ENCODE results near the gene STPG4.

The STPG4 gene

DNA sequence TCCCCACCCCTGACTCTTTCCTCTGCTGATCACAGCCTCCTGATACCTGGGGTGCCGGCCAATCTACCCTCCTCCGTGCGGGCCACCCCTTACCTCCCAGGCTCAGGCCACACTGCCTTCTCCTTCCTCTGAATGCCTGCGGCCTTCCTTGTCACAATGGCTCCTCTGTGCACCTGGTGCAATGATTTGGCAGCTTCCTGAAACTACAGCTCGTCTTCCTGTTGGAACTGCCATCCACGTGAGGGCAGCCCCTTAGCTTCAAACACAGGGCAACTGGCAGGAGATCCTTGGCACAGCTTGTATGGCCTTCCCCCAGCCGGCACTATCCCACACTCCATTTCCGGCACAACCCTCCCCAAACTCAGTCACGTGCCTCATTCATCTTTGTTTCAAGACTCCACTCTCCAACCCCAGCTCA lies 69.0 kb downstream of the STPG4 start:
- DNase-seq, result no peak

DNA sequence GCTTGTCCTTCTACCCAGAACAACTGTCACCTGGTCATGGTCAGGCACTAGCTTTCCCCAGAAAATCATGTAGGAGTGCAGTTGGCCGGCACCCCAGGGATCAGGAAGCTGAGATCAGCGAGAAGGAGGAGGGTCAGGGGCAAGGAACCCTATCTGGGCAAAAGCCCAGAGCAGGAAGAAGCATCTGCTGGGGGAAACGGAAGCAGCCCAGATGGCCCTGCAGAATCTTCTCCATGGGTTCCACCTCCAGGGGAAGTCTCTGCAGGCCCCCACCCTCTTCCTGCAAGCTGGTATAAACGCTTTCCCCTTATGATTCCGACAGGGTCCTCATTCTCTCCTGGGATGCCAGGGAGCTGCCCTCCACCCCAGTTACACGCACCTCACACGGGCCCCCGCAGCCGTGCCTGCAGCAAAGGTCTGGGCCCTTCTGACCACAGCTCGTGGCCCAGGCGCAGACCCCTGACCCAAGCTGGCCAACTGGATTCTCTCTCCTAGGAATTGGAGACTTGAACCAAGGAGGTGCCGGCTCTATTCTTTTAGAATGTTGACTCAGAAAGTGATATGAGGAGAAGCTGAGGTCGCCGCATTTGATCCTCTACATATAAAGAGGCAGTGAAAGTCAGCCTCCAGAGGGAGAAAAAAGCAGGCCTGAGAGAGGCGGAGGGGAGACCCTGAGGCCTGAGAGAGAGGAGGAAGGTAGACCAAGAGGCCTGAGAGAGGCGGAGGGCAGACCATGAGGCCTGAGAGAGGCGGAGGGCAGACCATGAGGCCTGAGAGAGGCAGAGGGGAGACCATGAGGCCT lies 71.0 kb downstream of the STPG4 start:
- no peak for DNase-seq

DNA sequence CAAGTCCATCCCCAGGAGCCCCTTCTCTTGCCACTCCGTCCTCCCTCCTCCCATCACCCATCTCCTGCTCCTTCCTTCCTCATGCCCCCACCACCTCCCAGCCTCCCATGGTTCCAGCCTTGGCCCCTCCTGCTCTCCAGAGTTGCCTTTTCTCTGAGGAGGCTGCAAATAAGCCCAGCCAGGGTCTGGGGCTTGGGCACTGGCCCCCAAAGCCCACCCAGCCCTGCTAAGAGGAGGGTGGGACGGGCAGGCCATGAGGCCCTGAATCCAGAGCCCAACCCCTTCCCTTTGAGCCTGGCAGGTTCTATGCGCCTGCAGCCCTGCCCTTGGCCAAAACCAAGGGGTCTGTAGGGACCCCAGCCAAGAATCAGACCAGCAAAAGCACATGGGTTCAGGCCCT lies 71.6 kb downstream of the STPG4 start:
- DNase-seq, result no peak

DNA sequence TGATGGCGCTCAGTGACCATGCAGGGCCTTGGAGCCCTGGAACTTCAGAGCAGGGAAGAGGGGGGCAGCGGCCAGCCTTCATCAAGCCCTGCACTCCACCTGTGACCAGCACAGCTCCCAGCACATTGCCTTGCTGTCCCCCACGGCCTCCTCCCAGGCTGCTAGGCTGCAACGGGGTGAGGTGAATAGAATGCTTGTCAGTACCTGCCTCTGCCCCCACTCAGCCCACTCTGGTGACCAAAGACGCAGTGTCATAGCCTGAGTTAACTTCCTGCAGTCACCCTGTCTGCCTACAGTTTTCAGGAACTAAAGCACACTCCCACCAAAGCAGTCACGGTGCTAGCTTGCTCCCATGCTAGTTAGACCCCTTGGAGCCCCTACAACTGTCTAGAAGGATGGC lies 72.1 kb downstream of the STPG4 start:
- DNase-seq, result no peak

DNA sequence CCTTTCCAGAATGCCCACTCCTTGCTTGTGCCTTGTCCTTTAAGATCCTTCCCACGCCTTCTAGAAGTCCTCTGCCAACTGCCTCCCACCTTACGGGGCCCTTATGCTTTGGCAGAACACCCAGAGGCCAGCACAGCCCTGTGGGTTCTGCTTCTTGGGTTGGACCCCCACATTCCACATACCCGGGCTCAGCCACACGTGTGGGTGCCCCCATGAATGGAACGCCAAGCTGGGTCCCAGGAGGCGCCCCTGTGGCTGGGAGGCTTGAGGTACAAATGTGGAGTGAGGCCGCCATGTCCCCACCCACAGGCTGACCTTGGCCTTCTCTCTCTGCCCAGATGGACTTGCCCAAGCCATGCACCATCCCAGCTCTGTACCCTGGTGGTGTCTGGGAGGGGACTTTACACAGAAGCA lies 74.2 kb downstream of the STPG4 start:
- DNase-seq, result no peak

DNA sequence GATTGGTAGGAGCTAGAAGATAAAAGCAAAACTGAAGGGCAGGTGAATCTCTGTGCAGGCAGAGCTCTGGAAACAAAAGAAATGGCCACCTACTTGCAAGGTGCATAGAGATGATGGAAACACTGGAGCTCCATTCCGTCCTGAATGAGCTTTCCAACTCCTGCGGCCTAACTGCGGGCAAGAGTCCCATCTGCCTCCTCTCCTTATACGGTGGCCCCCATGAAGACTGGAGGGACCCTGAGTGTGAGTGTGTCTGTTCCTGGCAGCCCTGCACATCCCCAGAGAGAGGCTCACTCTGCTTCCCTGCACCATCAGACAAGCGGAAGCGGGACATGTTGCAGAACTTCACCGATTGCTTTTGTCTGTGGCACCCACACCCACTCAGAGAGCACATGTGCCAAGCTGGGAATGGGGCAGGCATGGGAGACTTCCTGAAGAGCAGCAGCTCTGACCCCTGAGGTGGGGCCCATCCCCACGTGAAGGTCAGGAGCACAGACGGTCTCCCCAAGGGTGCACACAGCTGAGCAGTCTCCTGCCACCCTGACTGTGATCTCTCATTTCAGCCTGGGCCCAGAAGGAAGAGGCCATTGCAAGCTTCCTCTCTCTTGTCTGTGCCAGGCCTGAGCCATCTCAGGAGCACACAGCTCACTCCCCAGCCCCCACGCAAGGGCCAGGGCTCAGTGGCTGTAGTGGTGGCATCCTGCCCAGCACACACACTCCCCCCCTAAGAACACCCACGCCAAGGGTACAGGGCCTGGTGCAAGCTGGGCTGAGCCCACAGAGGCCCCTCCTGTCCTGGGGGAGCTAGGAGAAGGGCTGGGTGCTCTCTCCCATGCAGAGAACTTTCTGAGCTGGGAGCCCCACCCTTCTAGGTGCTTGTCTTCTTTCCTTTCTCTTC lies 75.3 kb downstream of the STPG4 start:
- no peak for DNase-seq

DNA sequence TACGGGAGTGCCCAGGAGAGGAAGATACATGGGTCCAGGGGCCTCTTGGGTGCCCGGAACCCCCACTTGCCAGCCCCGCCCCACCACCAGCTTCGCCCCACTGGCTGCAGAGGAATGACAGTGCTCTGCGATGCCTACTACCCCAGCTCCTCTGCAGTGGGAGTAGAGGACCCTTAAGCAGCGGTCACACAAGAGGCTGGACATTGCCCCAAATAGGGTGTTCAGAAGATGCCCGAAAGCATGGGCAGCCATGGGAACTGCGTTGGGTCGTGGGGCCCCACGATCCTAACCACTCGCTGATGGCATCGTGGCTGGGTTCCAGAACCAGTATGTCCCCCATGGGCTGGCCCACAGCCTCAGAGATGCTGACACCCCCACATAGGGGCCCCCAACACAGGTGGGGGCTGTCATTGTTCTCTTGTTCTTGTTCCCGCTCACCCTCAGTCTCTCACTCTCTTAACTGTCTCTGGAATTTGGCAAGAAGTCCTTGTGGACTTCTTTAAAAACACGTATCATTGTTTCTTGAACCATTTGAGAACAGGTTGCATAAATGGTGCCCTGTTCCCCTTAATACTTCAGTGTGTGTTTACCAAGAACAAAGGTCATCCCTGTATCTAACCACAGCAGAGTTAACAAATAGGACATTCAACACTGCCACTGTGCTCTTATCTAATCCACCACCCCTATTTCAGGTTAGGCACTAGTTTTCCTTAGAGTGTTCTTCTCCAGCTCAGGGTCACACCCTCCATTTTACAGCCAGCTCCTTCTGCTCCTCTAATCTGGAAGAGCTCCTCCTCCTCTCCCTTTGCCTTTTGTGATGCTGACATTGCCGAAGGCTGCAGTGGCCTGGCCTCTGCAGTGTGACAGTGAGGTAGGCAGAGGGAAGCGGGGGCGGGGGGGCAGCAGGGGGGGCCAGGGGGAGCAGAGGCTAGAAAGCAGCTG lies 76.3 kb downstream of the STPG4 start:
- DNase-seq, result no peak

DNA sequence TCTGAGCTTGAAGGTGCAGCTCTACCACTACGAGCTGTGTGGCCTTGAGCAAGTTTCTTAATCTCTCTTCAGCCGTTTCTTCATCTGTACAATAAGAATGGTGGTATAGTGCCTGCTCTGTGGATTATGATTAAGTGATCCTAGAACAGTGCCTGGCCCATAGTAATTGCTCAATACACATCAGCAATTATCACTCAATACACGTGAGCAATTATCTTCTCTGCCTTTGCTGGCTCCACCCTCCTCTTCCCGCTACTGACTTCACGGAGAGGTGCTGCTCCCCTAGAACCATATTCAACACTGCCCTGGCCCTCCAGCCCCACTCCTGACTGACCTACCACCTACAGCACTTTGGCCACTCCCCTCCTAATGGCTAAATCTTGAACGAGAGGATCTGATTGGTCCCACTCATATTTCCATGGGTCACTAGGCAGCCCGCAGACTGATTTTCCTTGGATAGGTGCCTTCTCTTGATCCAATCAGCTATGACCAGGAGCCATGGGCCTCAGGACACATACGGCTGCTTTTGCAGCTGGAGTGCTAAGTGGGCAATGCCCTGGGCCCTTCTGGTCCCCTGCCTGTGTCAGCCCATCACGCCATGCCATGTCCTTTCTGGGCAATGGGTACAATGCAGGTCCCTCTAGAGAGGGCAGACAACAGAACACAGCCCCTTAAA lies 77.5 kb downstream of the STPG4 start:
- DNase-seq, result no peak

DNA sequence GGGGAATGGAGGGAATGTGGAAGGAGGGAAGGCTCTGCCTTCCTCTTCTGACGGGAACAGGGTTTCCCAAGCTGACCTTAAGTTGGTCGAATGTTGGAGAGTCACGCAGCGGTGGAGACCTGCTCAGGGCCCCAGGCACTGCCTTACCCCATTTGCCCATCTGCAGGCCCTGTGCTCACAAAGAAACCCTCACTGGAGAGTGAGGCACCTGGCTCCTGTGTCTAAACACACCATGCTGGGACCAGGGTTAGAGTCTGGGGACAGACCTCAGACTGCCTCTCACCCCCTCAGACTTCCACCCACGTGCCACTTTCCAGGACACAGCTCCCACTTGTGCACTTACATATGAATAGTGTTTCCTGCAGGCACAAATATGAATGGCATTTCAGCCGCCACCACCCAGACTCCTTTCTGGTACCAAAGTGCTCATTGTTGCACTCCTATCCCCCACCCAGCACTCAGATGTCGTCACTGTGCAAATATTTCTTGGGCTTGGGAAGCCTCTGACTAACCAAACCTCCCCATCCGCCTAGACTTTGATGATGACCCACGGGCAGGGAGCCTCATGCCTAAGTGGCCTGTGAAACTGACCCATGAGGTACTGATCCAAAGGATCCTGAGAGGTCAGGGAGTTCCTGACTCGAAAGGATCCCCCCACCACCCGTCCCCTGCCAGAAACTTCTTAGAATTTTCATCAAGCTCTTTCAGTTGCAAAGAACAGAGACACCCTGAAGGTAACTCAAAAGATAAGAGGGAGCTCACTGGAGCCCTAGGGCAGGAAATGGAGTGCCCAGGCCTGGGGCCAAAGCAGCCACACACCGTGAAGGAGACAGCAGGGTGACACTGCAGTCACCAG lies 78.3 kb downstream of the STPG4 start:
- DNase-seq, result no peak

DNA sequence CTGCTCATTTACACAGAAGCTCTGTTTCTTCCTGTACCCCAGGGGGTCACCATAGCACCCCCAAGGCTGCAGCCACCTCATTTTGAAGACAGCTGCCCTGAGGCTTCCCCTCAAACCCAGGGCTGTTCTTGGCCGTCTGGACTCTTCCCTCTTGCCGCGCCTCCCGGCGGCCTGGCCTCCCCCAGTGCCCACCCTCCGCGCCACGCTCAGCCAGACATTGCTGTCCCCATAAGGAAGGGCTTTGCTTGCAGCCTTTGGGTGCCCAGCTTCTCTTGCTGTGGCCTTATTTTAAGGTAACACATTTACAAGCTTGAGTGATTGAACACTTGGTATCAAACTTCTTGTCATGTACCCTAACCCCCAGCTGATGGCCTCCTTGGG lies 79.0 kb downstream of the STPG4 start:
- DNase-seq, result no peak

DNA sequence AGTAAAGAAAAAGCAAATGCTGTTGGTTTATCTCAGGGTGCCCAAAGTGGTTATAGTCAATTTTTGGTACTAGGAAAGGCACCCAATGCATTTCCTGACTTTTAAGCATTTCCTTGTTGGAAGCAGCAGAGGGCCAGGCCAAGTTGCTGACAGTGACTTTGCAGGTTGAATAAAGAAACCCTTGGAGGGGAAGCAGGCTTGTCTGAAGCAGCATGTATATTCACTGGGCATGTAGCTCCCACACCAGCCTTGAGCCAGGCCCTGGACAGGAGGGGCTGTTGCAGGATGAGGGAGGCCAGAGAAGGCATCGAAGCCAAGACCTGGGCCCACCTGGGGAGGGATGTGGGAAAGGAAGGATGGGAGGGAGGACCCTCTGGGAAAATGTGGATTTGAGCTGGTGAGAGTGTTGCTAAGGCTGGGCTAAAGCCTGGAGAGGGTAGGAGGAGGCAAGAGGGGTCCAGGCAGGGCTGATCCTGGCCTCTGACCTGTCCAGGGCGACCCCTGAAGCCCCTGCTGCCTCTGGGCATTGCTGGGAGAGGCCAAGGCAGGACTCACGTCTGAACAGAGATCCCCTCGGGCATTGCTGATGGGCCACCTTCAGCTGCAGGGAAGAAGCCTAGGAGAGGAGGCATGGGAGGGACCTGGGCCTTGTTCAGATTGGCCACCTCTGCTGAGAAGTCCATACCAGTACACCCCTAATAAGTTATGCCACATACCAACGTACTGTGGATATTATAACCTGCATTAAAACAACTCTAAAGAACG lies 79.6 kb downstream of the STPG4 start:
- DNase-seq, result no peak

DNA sequence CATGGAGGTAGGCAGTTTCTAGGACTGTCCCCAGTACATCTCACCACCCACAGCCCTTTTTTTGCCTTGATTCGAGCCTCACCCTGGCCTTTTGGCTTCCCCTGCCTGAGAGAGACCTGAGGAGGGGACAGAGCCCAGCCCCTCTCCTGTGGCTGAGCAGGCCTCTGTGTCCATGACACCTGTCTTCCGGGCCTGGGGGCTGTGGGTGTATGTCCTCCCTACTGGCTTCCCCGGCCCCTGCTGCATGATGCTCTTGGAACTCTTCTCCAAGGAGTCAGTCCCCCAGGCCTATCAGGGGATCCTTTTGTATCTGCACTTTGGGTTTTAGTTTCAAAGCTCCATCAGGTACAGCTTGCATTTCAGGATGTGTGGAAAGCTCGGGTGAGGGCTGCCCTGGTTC lies 80.4 kb downstream of the STPG4 start:
- no peak for DNase-seq

DNA sequence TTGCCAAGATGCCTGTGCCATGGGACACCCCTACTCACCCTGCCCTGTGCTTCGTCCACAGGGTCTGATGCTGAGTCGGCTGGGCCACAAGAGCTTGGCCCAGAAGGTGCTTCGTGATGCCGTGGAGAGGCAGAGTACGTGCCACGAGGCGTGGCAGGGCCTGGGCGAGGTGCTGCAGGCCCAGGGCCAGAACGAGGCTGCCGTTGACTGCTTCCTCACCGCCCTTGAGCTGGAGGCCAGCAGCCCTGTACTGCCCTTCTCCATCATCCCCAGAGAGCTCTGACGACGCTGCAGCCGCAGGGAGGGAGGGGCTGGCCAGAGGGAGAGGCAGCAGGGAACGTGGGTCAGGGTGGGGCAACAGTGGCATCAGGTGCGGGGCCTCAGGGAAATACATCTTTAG lies 81.5 kb downstream of the STPG4 start:
- no peak for DNase-seq

DNA sequence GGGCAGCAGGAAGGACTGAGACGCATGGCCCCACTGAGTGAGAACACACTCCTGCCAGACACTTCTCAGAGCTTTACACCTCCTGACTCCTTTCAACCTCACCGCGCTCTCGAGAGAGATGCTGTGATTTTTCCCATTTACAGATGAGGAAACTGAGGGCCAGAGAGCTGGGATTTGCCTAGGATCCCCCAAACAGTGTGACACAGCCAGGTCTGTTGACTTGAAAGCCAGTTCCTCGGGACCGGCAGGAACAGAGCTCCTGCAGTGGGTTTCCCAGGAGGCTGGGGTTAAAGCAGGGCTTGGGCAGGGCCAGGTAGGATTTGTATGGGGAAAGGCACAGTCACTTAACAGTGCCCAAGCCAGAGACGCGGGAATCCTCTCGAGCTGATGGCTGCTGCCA lies 81.9 kb downstream of the STPG4 start:
- DNase-seq, result no peak

DNA sequence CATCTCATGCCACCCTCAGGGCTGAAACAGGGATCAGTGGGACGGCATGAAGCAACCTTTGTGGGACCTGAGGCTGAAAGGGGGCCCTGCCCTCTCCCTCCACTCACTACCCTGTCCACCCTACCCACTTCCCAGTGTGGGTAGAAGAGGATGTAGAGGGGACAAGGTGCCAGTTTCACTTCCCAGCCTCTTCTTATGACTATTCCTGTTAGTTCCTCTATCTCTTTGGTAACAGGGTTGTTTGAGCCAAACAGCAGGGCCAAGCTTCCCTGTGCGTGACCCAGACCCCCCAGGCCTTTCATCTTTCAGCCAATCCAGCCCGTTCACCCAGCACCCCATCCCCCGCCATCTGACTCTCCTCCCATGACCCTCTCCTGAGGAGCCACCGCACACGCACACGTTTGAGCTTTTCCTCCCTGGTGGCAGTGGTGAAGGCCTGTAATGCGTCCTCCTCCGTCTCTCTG lies 82.3 kb downstream of the STPG4 start:
- DNase-seq, result no peak

DNA sequence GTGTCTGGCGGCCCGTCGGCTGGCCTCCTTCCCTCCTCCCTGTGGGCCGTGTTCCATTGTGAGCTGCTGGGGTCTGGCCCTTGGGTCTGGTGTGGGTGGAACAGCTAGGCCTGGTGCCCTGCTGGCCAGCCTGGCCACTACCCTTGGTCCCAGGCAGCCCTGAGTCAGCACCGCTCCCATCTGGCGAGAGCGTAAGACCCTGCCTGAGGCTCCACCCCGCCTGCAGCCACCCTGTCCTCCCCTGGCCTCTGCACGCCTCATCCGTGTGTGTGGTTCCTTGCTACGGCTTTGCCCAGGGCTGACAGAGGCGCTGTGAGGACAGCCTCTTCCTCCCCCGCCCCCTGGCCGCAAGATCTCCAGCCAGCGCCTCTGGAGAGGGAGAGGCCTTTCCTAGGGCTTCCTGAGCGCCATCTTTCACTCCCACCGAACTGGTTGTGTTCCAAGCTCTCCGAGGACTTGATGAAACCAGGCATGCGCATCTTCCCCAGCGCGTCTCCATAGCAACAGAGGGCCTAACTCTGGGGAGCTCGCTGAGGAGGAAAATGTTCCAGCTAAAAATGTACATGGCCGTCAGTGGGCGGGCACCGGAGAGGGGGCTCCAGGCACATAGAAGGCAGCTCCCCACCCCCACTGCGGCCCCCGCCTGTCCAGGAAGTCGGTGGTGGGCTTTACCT lies 83.0 kb downstream of the STPG4 start:
- no peak for DNase-seq

DNA sequence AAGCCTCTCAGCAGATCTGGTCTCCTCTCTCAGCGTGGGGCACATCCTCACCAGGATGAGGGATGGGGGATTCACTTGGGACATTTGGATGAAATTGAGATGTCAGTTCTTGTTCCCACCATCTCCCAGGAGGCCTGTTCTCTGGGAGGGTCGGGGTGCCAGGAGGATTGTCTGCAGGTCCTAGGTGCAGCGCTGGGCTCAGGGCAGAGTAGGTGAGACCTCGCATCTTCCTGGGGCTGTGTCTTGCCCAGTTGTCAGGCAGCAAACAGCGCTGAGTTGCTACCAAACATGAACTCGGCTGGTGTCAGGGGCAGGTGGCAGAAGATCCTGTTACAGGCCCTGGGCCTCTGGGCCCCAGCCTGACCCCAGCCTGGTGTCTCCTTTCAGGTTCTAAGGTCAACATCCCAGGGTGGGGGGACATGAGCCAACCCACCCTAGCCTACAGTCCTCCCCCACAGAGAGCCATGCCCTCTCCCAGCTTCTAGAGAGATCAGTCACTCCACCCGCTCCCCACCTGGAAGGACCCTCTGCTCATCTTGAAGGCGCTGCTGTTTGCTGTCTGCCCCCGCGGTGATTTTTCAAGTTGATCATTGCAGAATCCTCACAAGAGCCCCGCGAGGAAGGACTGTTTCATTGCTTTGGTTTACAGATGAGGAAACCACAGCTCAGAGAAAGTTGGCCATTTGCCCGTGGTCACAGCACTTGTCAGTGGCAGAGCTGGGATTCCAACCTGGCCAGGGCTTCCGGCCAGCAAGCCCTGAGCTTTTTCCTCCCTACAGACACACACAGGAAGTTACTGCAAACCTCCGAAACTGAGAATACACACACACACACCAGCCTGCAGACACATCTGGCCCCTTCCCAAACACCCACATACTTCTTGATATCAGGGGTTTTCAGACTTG lies 83.9 kb downstream of the STPG4 start:
- DNase-seq, result peak; percentile 38

DNA sequence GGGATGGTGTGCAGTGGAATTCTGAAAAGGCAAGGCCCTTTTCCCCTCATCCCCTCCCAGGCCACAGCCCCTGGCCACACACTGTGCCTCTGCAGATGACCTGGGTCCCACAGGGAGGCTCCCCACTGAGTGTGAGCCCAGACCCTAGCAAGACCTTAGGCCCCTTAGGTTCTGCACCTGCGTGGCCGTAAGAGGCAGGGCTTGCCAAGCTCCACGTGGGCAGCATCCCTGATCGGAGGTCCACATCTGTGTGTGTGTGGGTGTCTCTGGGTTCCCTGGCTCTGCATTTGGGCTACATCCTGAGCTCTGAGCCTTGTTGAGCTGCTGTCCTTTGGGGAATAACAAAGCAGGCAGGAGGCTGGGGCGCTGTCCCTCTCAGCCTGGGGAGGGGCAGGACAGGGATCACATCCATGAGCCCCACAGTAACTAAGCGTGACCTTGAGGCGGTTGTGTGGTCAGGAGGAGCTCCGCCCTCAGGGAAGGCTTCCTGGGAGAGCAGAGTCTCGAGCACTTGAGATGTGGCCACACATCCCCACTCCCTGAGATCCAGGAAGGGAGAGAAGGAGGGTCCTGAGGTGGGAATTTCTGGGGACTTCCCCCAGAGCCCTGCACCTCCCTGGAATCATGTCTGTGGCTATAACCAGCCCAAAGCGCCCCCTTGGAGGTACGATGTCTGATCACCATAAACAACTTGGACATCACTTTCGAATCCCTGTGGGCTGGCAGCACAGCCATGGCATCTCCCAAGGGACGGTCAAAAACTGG lies 84.8 kb downstream of the STPG4 start:
- no peak for DNase-seq

All from activated T-cell treated with anti-CD3 and anti-CD28 coated beads, Interleukin-2, amount 50 U/mL, for 1 hour (primary cell).